SH-SY5Y (cell line): ENCODE data around the gene CASP3.

ENCODE experiments used
- GATA2 ChIP-seq: IDR thresholded peaks from 2 replicates; pipeline ENCODE4 v1.6.1; 2011; ENCODE audit warnings: mild to moderate bottlenecking, low read depth, low read length
- GATA3 ChIP-seq: IDR thresholded peaks from 2 replicates; pipeline ENCODE4 v1.6.1; 2011; ENCODE audit warnings: low read depth, mild to moderate bottlenecking, low read length, moderate library complexity

DNA sequence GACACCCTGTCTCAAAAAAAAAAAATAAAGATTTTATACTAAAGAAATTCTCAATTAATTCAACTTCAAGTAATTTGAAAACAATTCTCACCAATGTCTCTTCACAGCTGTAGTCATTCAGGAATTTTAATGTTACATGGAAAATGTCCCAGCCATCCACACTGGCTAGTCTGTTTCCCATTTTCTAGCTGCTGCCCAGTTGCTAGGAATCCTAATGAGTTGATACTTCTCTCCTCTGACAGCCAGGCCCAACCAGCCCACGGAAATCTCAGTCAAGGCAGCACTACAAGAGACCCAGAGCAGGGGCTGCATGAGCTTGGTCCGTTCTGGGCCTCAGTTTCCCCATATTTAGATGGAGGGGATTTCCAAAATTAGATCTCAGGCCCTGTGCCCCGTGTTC is 59.1 kb downstream of the CASP3 start:
- TF ChIP-seq GATA2 (no peak), GATA3 (no peak)
